Caco-2 (cell line): ENCODE results near the gene NKD2. TPM values are rescaled to one million over a fixed set of nuclear protein-coding genes. Genes with fewer than 3 reads are reported as not detected.
A peak's percentile ranks its signal among the peaks of the same experiment; 100 is the strongest.

ENCODE experiments used
- BruUV-seq: library from RNA; stranded (reverse); fragments of 400-500 nt; replicated peaks from 2 replicates; lab custom pipeline; 2021; lab: Mats Ljungman, UMichigan
- CTCF ChIA-PET: fragments of 300-600 bp; sonication (Branson Sonifier 250); formaldehyde crosslinking; loops from one replicate; lab custom pipeline; 2022; ENCODE audit warnings: antibody characterized with exemption; lab: Charles Lee
- POLR2A ChIA-PET: fragments of 300-600 bp; sonication (Branson Sonifier 250); formaldehyde crosslinking; loops from one replicate; lab custom pipeline; 2022; ENCODE audit warnings: antibody characterized with exemption; lab: Charles Lee
- DNase-seq, 2 experiments: peaks; one replicate each; pipeline versions ENCODE4 v3.0.0 to v3.0.0-alpha.2; 2020 to 2022
- H3K27me3 ChIP-seq: replicated peaks from 2 replicates; pipeline ENCODE4 v1.6.0; 2011; ENCODE audit warnings: low read length; ENCODE audit not compliant: control insufficient read depth, insufficient read depth
- H3K36me3 ChIP-seq: 2 replicates; pipeline ENCODE4 v1.5.1; 2011; ENCODE audit warnings: low read length; ENCODE audit not compliant: control insufficient read depth, insufficient read depth
- H3K4me1 ChIP-seq: fragments of 250-450 bp; sonication (Bioruptor Pico); 2 replicates; pipeline ENCODE4 v1.5.1; 2020; ENCODE audit warnings: mild to moderate bottlenecking
- H3K4me3 ChIP-seq: 2 replicates; pipeline ENCODE4 v1.5.1; 2011; ENCODE audit warnings: low read depth, mild to moderate bottlenecking, control low read depth, low read length
- H3K9me3 ChIP-seq: fragments of 250-450 bp; sonication (Bioruptor Pico); 2 replicates; pipeline ENCODE4 v1.5.1; 2020; ENCODE audit warnings: mild to moderate bottlenecking, moderate library complexity
- H3K27ac Mint-ChIP-seq: one replicate; pipeline ENCODE4 v1.8.0; 2022; ENCODE audit warnings: mixed read lengths; ENCODE audit not compliant: unreplicated experiment
- H3K27me3 Mint-ChIP-seq: one replicate; pipeline ENCODE4 v1.8.0; 2022; ENCODE audit warnings: mixed read lengths; ENCODE audit not compliant: insufficient read depth, unreplicated experiment
- H3K36me3 Mint-ChIP-seq: one replicate; pipeline ENCODE4 v1.8.0; 2022; ENCODE audit warnings: mild to moderate bottlenecking, mixed read lengths; ENCODE audit not compliant: insufficient read depth, unreplicated experiment
- H3K4me1 Mint-ChIP-seq: one replicate; pipeline ENCODE4 v1.8.0; 2022; ENCODE audit warnings: low read depth, mixed read lengths; ENCODE audit not compliant: unreplicated experiment
- H3K4me3 Mint-ChIP-seq: one replicate; pipeline ENCODE4 v1.8.0; 2022; ENCODE audit warnings: mild to moderate bottlenecking, moderate library complexity, mixed read lengths; ENCODE audit not compliant: unreplicated experiment
- H3K9me3 Mint-ChIP-seq: one replicate; pipeline ENCODE4 v1.8.0; 2022; ENCODE audit warnings: mixed read lengths; ENCODE audit not compliant: unreplicated experiment
- CTCF ChIP-seq, 2 experiments: fragments of 200-600 bp in 1 of 2; IDR thresholded peaks; 1 replicate in 1 of 2; 2 replicates in 1 of 2; pipeline versions ENCODE4 v1.5.1 to v1.8.0; 2011 to 2022; ENCODE audit warnings: antibody characterized with exemption in 1 of 2, control low read depth in 1 of 2, inconsistent platforms in 1 of 2, low read depth in 1 of 2, low read length in 1 of 2, mild to moderate bottlenecking in 1 of 2, moderate library complexity in 1 of 2; ENCODE audit not compliant: insufficient read depth in 1 of 2, severe bottlenecking in 1 of 2, unreplicated experiment in 1 of 2
- intact Hi-C: fragments of 100-400 bp; cut with micrococcal nuclease; formaldehyde crosslinking; loops from one replicate; pipeline ENCODE4 v1.10.0; 2022; ENCODE audit not compliant: unreplicated experiment
- total RNA-seq: library from RNA; stranded (reverse); gene quantifications from 2 replicates; pipeline ENCODE4 v1.2.3, GENCODE V29; 2022

Gene NKD2
- total RNA-seq, 1 experiment from 2014 or later, result 17.7 TPM

GRCh38 chr5:1065143-1065750 lies 56.6 kb downstream of the NKD2 start:
- no peak for TF ChIP-seq CTCF (IDR thresholded peaks at IDR 0.05; ENCODE audit: insufficient read depth in 1 of 2, low read depth in 1 of 2, low read length in 1 of 2, severe bottlenecking in 1 of 2, unreplicated experiment in 1 of 2)
- no peak overlapping the region for H3K4me3 Mint-ChIP-seq
- Histone ChIP-seq H3K9me3 (no peaks in the 10 kb centered on the region), H3K36me3 (peaks cover 1% of the 10 kb centered on the region), H3K4me1 (no peaks in the 10 kb centered on the region), H3K27me3 (no peaks in the 10 kb centered on the region), H3K4me3 (no peak overlapping the region)
- H3K36me3 Mint-ChIP-seq, result peaks cover 18% of the 10 kb centered on the region
- no peaks in the 10 kb centered on the region for H3K27me3 Mint-ChIP-seq
- no peak for DNase-seq
- intact Hi-C loops, result no loop called here
- no peaks in the 10 kb centered on the region for H3K9me3 Mint-ChIP-seq
- BruUV-seq, result no TSS peak
- no peaks in the 10 kb centered on the region for H3K4me1 Mint-ChIP-seq
- no peak overlapping the region for H3K27ac Mint-ChIP-seq
- ChIA-PET CTCF (no interaction called here), POLR2A (no interaction called here)

- no peaks in the 10 kb centered on the region for H3K4me1 Mint-ChIP-seq
- no peaks in the 10 kb centered on the region for H3K9me3 Mint-ChIP-seq
- Histone ChIP-seq H3K9me3 (no peaks in the 10 kb centered on the region), H3K4me3 (no peak overlapping the region), H3K27me3 (no peaks in the 10 kb centered on the region), H3K36me3 (peaks cover 1% of the 10 kb centered on the region), H3K4me1 (no peaks in the 10 kb centered on the region)
- peaks cover 18% of the 10 kb centered on the region for H3K36me3 Mint-ChIP-seq
- intact Hi-C loops, result no loop called here
- no TSS peak for BruUV-seq
- H3K4me3 Mint-ChIP-seq, result no peak overlapping the region
- no peak overlapping the region for H3K27ac Mint-ChIP-seq
- no peaks in the 10 kb centered on the region for H3K27me3 Mint-ChIP-seq
- no peak for DNase-seq
- ChIA-PET POLR2A (no interaction called here), CTCF (no interaction called here)
- no peak for TF ChIP-seq CTCF (IDR thresholded peaks at IDR 0.05; ENCODE audit: insufficient read depth in 1 of 2, low read depth in 1 of 2, low read length in 1 of 2, severe bottlenecking in 1 of 2, unreplicated experiment in 1 of 2)
These were observed 57.5 kb downstream of the NKD2 start for GRCh38 chr5:1065891-1066650.

- CTCF ChIA-PET, result no interaction called here
- Histone ChIP-seq H3K4me3 (no peak overlapping the region), H3K9me3 (no peaks in the 10 kb centered on the region), H3K36me3 (peaks cover 1% of the 10 kb centered on the region), H3K4me1 (no peaks in the 10 kb centered on the region), H3K27me3 (no peaks in the 10 kb centered on the region)
- POLR2A ChIA-PET, result no interaction called here
- H3K9me3 Mint-ChIP-seq, result no peaks in the 10 kb centered on the region
- no TSS peak for BruUV-seq
- H3K4me3 Mint-ChIP-seq, result no peak overlapping the region
- no peak for TF ChIP-seq CTCF (IDR thresholded peaks at IDR 0.05; ENCODE audit: insufficient read depth in 1 of 2, low read depth in 1 of 2, low read length in 1 of 2, severe bottlenecking in 1 of 2, unreplicated experiment in 1 of 2)
- H3K27ac Mint-ChIP-seq, result peak overlapping the region; percentile 32
- H3K36me3 Mint-ChIP-seq, result peaks cover 18% of the 10 kb centered on the region
- no peaks in the 10 kb centered on the region for H3K27me3 Mint-ChIP-seq
- no peak for DNase-seq
- no peaks in the 10 kb centered on the region for H3K4me1 Mint-ChIP-seq
- intact Hi-C loops, result no loop called here
These were observed 58.1 kb downstream of the NKD2 start for GRCh38 chr5:1066676-1067075.
